Measurements from ENCODE around the gene NAT16. TPM values are rescaled to one million over a fixed set of nuclear protein-coding genes. Genes with fewer than 3 reads are reported as not detected.

NAT16 gene
- total and polyA plus RNA-seq, 9 of the 15 experiments (the other 6 are each of a cell fraction or from before 2014, with no cell fraction given), result 0.04 TPM; not detected in 8

- TF ChIP-seq RERE (CRISPR knock-in tag; IDR thresholded peaks at IDR 0.05; ENCODE audit: borderline replicate concordance) (no peak), ZNF780A (CRISPR knock-in tag; IDR thresholded peaks at IDR 0.05) (no peak), CHD2 (IDR thresholded peaks at IDR 0.05; ENCODE audit: low read depth, low read length) (peak; percentile 30; the same call in 1 of the 2 replicates), SMAD2 (IDR thresholded peaks at IDR 0.05; ENCODE audit: low read depth, low read length) (no peak), HINFP (tag; conservative IDR thresholded peaks at IDR 0.05; ENCODE audit: low read depth) (no peak), ZSCAN32 (CRISPR knock-in tag; IDR thresholded peaks at IDR 0.05) (no peak), ZNF143 (CRISPR knock-in tag; IDR thresholded peaks at IDR 0.05) (no peak), NUFIP1 (IDR thresholded peaks at IDR 0.05; ENCODE audit: partially characterized antibody) (no peak), ESRRB (CRISPR knock-in tag; IDR thresholded peaks at IDR 0.05; ENCODE audit: borderline replicate concordance) (no peak), ZKSCAN1 (IDR thresholded peaks at IDR 0.05; ENCODE audit: low read depth, low read length) (0 out of 2 replicates have a peak, but pooled peaks have one; percentile 29), U2AF1 (optimal IDR thresholded peaks at IDR 0.05; ENCODE audit: low read depth, low read length) (no peak), MTA2 (IDR thresholded peaks at IDR 0.05; ENCODE audit: low read depth) (no peak; the same call in 1 of the 2 replicates), TSC22D4 (tag; IDR thresholded peaks at IDR 0.05) (no peak), TCF15 (CRISPR knock-in tag; IDR thresholded peaks at IDR 0.05) (no peak), ELK1 (CRISPR knock-in tag; IDR thresholded peaks at IDR 0.05) (no peak), CEBPG (CRISPR knock-in tag; IDR thresholded peaks at IDR 0.05) (no peak), CEBPG (tag; conservative IDR thresholded peaks at IDR 0.05 in 1 of 2, IDR thresholded peaks at IDR 0.05 in 1 of 2) (no peak), ZNF324 (CRISPR knock-in tag; IDR thresholded peaks at IDR 0.05) (no peak), ZNF436 (CRISPR knock-in tag; IDR thresholded peaks at IDR 0.05) (no peak)
- TF ChIP-seq, protein P1, sequence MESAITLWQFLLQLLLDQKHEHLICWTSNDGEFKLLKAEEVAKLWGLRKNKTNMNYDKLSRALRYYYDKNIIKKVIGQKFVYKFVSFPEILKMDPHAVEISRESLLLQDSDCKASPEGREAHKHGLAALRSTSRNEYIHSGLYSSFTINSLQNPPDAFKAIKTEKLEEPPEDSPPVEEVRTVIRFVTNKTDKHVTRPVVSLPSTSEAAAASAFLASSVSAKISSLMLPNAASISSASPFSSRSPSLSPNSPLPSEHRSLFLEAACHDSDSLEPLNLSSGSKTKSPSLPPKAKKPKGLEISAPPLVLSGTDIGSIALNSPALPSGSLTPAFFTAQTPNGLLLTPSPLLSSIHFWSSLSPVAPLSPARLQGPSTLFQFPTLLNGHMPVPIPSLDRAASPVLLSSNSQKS (CRISPR knock-in tag; IDR thresholded peaks at IDR 0.05), result no peak
Observed at GRCh38 chr7:101138213-101138870, 41.8 kb downstream of the NAT16 start (continued).
